Endothelial cell of umbilical vein (primary cell): Measurements from ENCODE around the gene CNIH1. TPM values are rescaled to one million over a fixed set of nuclear protein-coding genes. Genes with fewer than 3 reads are reported as not detected.

Source experiments
- BruUV-seq: library from RNA; stranded (reverse); fragments of 400-500 nt; replicated peaks from 2 replicates; lab custom pipeline; 2021; lab: Mats Ljungman, UMichigan
- CTCF ChIA-PET: fragments of 300-600, 350-600 bp; sonication (Branson Sonifier 250); formaldehyde crosslinking; loops from one replicate; lab custom pipeline; 2021; ENCODE audit warnings: antibody characterized with exemption, inconsistent platforms; lab: Charles Lee
- POLR2A ChIA-PET: fragments of 300-600, 350-600 bp; sonication (Branson Sonifier 250); formaldehyde crosslinking; loops from one replicate; lab custom pipeline; 2021; ENCODE audit warnings: antibody characterized with exemption, inconsistent platforms; lab: Charles Lee
- DNase-seq: peaks from one replicate; pipeline ENCODE4 v3.0.0-alpha.2; 2011; ENCODE audit warnings: low read depth, low spot score
- FAIRE-seq: peaks from 2 replicates; lab custom pipeline; 2011; peaks lifted over from hg19 to GRCh38; lab: Jason Lieb, UNC
- H2AFZ ChIP-seq: 2 replicates; pipeline ENCODE4 v1.6.0; 2012; ENCODE audit warnings: low read depth, low read length, control low read depth, inconsistent platforms
- H3K27ac ChIP-seq: 2 replicates; pipeline ENCODE4 v1.5.1; 2011; ENCODE audit warnings: low read depth, mild to moderate bottlenecking, control low read depth, low read length, moderate library complexity; ENCODE audit not compliant: insufficient read depth
- H3K27me3 ChIP-seq, 2 experiments: 2 replicates each; pipeline versions ENCODE4 v1.6.0 to v1.6.1; 2011; ENCODE audit warnings: low read length in 2 of 2, mixed read lengths in 1 of 2; ENCODE audit not compliant: control insufficient read depth in 2 of 2, insufficient read depth in 2 of 2
- H3K36me3 ChIP-seq, 2 experiments: 2 replicates in 1 of 2; 3 replicates in 1 of 2; pipeline ENCODE4 v1.5.1; 2011; ENCODE audit warnings: low read length in 2 of 2, mild to moderate bottlenecking in 1 of 2, moderate library complexity in 1 of 2; ENCODE audit not compliant: control insufficient read depth in 2 of 2, insufficient read depth in 2 of 2; ENCODE audit errors: extremely low read depth in 1 of 2
- H3K4me1 ChIP-seq: 3 replicates; pipeline ENCODE4 v1.5.1; 2011; ENCODE audit warnings: mild to moderate bottlenecking, low read length; ENCODE audit not compliant: control insufficient read depth, insufficient read depth; ENCODE audit errors: extremely low read depth
- H3K4me2 ChIP-seq: 2 replicates; pipeline ENCODE4 v1.6.1; 2011; ENCODE audit warnings: low read length, control low read depth, mixed read lengths; ENCODE audit not compliant: insufficient read depth
- H3K4me3 ChIP-seq, 3 experiments: fragments of 200-600 bp in 1 of 3; sonication (generic), shearing (Covaris generic) in 1 of 3; replicated peaks in 1 of 3; 2 replicates each; pipeline ENCODE4 v1.5.1; 2011 to 2016; ENCODE audit warnings: control low read depth in 3 of 3, low read length in 3 of 3, mild to moderate bottlenecking in 2 of 3, inconsistent platforms in 1 of 3, low read depth in 1 of 3, moderate library complexity in 1 of 3; ENCODE audit not compliant: insufficient read depth in 1 of 3
- H3K79me2 ChIP-seq: 2 replicates; pipeline ENCODE4 v1.6.0; 2012; ENCODE audit warnings: low read length, inconsistent platforms; ENCODE audit not compliant: control insufficient read depth, insufficient read depth
- H3K9ac ChIP-seq: replicated peaks from 2 replicates; pipeline ENCODE3; 2011; ENCODE audit warnings: low read length, control low read depth; ENCODE audit not compliant: insufficient read depth; ENCODE audit errors: extremely low read depth
- H3K9me1 ChIP-seq: replicated peaks from 3 replicates; pipeline ENCODE4 v1.6.0; 2011; ENCODE audit warnings: mild to moderate bottlenecking, low read length; ENCODE audit not compliant: control insufficient read depth, insufficient read depth; ENCODE audit errors: extremely low read depth
- H3K9me3 ChIP-seq: replicated peaks from 2 replicates; pipeline ENCODE4 v1.5.1; 2012; ENCODE audit warnings: low read length, inconsistent platforms; ENCODE audit not compliant: control insufficient read depth, insufficient read depth
- H4K20me1 ChIP-seq: replicated peaks from 2 replicates; pipeline ENCODE3; 2011; ENCODE audit warnings: mild to moderate bottlenecking, low read length; ENCODE audit not compliant: control insufficient read depth, insufficient read depth; ENCODE audit errors: extremely low read depth
- CTCF ChIP-seq, 2 donors: IDR thresholded peaks; 1 replicate in 1 of 2; 2 replicates in 1 of 2; pipeline ENCODE4 v1.5.1; 2011; ENCODE audit warnings: low read length in 2 of 2, mild to moderate bottlenecking in 2 of 2, moderate library complexity in 2 of 2, control low read depth in 1 of 2, inconsistent platforms in 1 of 2, low read depth in 1 of 2; ENCODE audit not compliant: insufficient read depth in 1 of 2; ENCODE audit errors: extremely low read depth in 1 of 2
- EZH2 ChIP-seq: IDR thresholded peaks from 2 replicates; pipeline ENCODE4 v1.6.1; 2012; ENCODE audit warnings: borderline replicate concordance, low read depth, mild to moderate bottlenecking, moderate library complexity, low read length, inconsistent platforms; ENCODE audit not compliant: severe bottlenecking
- FOS ChIP-seq: IDR thresholded peaks from 2 replicates; pipeline ENCODE4 v1.6.1; 2011; ENCODE audit warnings: mild to moderate bottlenecking, low read length, moderate library complexity, borderline replicate concordance; ENCODE audit not compliant: insufficient read depth
- GATA2 ChIP-seq: IDR thresholded peaks from 2 replicates; pipeline ENCODE4 v1.7.0; 2011; ENCODE audit warnings: low read depth, mild to moderate bottlenecking, moderate library complexity, mixed read lengths, low read length; ENCODE audit not compliant: insufficient read length, insufficient read depth
- JUN ChIP-seq: IDR thresholded peaks from 2 replicates; pipeline ENCODE4 v1.6.1; 2011; ENCODE audit warnings: borderline replicate concordance, low read depth; ENCODE audit not compliant: insufficient read length, insufficient read depth
- MAX ChIP-seq: IDR thresholded peaks from 2 replicates; pipeline ENCODE4 v1.6.1; 2011; ENCODE audit not compliant: insufficient read depth, insufficient read length
- MYC ChIP-seq: IDR thresholded peaks from one replicate; pipeline ENCODE4 v1.6.1; 2011; ENCODE audit warnings: mild to moderate bottlenecking, low read depth, low read length
- POLR2A ChIP-seq: IDR thresholded peaks from 2 replicates; pipeline ENCODE4 v1.6.1; 2012; ENCODE audit warnings: low read depth, mild to moderate bottlenecking, control low read depth, low read length
- POLR2AphosphoS5 ChIP-seq: IDR thresholded peaks from 2 replicates; pipeline ENCODE4 v1.6.1; 2012; ENCODE audit warnings: low read depth, mild to moderate bottlenecking, control low read depth, low read length, moderate library complexity; ENCODE audit not compliant: insufficient read depth
- dilution Hi-C: fragments of 300-500 bp; cut with MboI; formaldehyde crosslinking; loops from one replicate; pipeline ENCODE4 v1.15.0; 2019; ENCODE audit warnings: low sequenced_read_pairs; ENCODE audit not compliant: extremely low pct_ligation_motif_present
- intact Hi-C: fragments of 100-400 bp; cut with micrococcal nuclease; formaldehyde crosslinking; loops from one replicate; pipeline ENCODE4 v1.10.0; 2022
- polyA plus RNA-seq, 4 experiments: library from polyadenylated mRNA; depleted of rRNA in 3 of 4; stranded (reverse) in 3 of 4; unstranded in 1 of 4; fragments of >200 nt; gene quantifications; 2 replicates each; pipeline versions ENCODE4 v1.2.1 to v1.2.3, GENCODE V29; 2011 to 2012; ENCODE audit warnings: missing spikeins in 1 of 4
- total RNA-seq: library from RNA; stranded (reverse); gene quantifications from 2 replicates; pipeline ENCODE4 v1.2.3, GENCODE V29; 2021

The CNIH1 gene
- total and polyA plus RNA-seq, 2 donors (not counting 3 experiments of a cell fraction or from before 2014, with no cell fraction given) = 125 to 328 TPM

- peaks cover 15 to 16% of the 10 kb centered on the region in 2 experiments for H3K36me3 ChIP-seq
- CTCF ChIA-PET = interaction anchor here (0.7 to 1.3 kb wide), 2 partner anchors 8 to 27 kb away, joined by 3 to 4 read pairs; no protein-coding TSS in a partner anchor
These were observed 12.6 kb downstream of the CNIH1 start for GRCh38 chr14:54428527-54428926.

More at GRCh38 chr14:54428527-54428926, 12.6 kb downstream of the CNIH1 start:
- no peak overlapping the region for H3K27ac ChIP-seq
- POLR2A ChIA-PET = no interaction called here
- H3K4me2 ChIP-seq = no peak overlapping the region
- H3K9me1 ChIP-seq = no peaks in the 10 kb centered on the region
- no TSS peak for BruUV-seq
- no peak overlapping the region for H3K4me3 ChIP-seq
- no peak overlapping the region for H3K9ac ChIP-seq
- H3K9me3 ChIP-seq = no peaks in the 10 kb centered on the region
- no peaks in the 10 kb centered on the region for H3K27me3 ChIP-seq
- no peaks in the 10 kb centered on the region for H3K4me1 ChIP-seq
- no peaks in the 10 kb centered on the region for H4K20me1 ChIP-seq
- dilution Hi-C loops (no loop called here), intact Hi-C loops (no loop called here)
- no peak overlapping the region for H2AFZ ChIP-seq
- no peak for TF ChIP-seq MYC
- TF ChIP-seq POLR2AphosphoS5 = no peak
- no peak for TF ChIP-seq GATA2
- TF ChIP-seq CTCF (IDR thresholded peaks at IDR 0.05; ENCODE audit: extremely low read depth in 1 of 2, insufficient read depth in 1 of 2, low read depth in 1 of 2, low read length in 2 of 2) = no peak
- no peak for TF ChIP-seq POLR2A
- TF ChIP-seq EZH2 = no peak
- TF ChIP-seq MAX = no peak
- no peak for TF ChIP-seq FOS
- no peak for TF ChIP-seq JUN
- FAIRE-seq (no peak), DNase-seq (no peak)
- H3K79me2 ChIP-seq = peaks cover 22% of the 10 kb centered on the region
